Gastroesophageal sphincter (tissue), 3 donors: ENCODE measurements around the gene NSUN3.

Source experiments
- CTCF ChIP-seq, 4 experiments: fragments of 200-600 bp in 2 of 4; fragments of 450-650 bp in 2 of 4; sonication (generic) in 1 of 4; IDR thresholded peaks; one replicate each; pipeline ENCODE4 v1.5.1; 2017 to 2019; ENCODE audit warnings: antibody characterized with exemption in 4 of 4, mild to moderate bottlenecking in 2 of 4, moderate library complexity in 2 of 4
- EP300 ChIP-seq: sonication (generic); formaldehyde crosslinking; IDR thresholded peaks from one replicate; pipeline ENCODE4 v1.6.1; 2017; ENCODE audit warnings: antibody characterized with exemption, mild to moderate bottlenecking
- POLR2A ChIP-seq, 2 donors: fragments of 450-650 bp; IDR thresholded peaks; one replicate each; pipeline ENCODE4 v1.6.1; 2017; ENCODE audit warnings: antibody characterized with exemption in 2 of 2, mild to moderate bottlenecking in 2 of 2, moderate library complexity in 1 of 2
- POLR2AphosphoS5 ChIP-seq: sonication (generic); formaldehyde crosslinking; IDR thresholded peaks from one replicate; pipeline ENCODE4 v1.6.1; 2017; ENCODE audit warnings: antibody characterized with exemption

GRCh38 chr3:94019659-94020058 lies 43.2 kb upstream of the NSUN3 start:
- no peak for TF ChIP-seq CTCF (IDR thresholded peaks at IDR 0.05)
- no peak for TF ChIP-seq EP300
- TF ChIP-seq POLR2AphosphoS5 = no peak
- no peak for TF ChIP-seq POLR2A (IDR thresholded peaks at IDR 0.05)
